SKM-1 treated with dmso at 0.1 percent for 144 hours (cell line): ENCODE measurements around the gene PPP3CA.
"Not testable (repeated sequence)": the region's sequence is repeated elsewhere in the genome, so short reads cannot be mapped to it uniquely, and the experiment has no call there.

ENCODE experiments used
- DNase-seq: peaks from one replicate; lab custom pipeline; 2025; ENCODE audit not compliant: unreplicated experiment; lab: John Stamatoyannopoulos, UW

PPP3CA gene

DNA sequence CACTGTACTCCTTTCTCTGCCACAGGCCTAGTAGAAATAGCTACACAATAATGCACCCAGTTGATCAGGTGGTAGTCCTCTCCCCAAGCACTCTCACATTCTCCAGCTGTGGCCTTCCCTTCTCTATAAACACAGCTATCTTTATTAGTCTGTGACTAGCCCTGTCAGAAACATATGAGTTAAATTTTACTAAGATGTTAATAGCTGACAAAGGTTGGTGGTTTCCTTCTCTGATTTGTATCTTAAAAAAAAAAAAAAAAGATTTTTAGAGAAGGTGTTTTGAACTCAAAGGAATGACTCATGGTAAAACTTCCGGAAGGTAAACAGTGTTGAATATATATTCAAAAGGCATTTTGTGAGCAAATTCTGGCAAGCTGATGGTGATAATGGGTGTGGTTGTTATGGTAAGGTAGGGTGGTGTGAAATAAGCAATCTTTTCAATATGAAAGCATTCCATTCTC, 327.4 kb downstream of the PPP3CA start:
- DNase-seq, result peak; percentile 9

DNA sequence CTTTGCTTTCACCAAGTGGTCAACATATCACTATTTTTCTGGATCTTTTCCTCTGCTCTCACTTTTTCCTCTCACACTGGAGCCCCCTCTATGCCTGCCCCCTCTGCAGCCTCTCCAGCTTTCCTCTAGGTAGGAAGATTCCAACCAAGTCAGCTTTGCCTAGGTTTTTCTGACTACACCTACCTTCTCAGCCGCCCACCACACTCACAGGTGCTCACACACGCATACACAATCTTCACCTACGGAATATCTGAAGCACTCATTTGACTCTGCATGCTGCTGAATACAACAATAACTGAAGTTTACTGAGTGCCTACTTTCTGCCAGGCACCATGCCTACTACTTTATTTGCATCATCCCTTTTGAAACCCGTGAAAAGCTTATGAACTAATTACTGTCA, 328.0 kb downstream of the PPP3CA start:
- no peak for DNase-seq

DNA sequence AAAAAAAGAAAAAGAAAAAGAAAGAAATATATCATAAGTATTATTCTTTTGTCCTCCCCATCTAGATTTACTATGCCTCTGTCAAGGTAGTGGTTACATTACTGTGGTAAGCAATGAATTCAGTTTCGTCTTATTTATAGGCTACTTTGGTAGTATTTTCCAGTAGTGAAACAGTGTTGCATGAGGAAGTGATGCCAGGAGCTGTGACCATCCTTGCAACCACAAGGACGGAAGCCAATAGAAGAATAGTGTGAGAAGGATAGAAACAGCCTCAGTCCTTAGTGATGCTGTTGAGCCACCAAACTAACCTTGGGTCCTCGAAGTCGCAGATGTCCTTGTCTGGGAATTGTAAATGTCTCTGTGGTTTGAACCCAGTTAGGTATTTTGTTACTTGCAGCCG, 328.5 kb downstream of the PPP3CA start:
- peak; percentile 19 for DNase-seq

DNA sequence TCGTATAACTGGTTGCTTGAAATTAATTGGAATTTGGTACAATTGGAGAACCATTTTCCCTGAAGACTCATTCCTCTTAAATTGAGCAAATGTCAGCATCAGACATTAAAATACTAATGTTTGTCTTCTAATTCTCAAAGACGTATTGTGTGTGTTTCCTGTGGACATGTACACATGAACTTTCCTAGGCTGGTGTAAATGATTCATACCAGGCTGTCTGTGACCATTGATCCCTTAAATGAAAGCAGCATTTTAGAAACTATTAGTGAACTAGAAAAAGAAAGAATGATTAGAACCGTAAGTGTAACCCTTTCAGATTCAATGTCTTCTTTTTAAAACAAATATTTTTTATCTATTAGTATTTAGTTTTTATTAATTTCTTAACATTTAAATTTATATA, 332.9 kb downstream of the PPP3CA start:
- no peak for DNase-seq

DNA sequence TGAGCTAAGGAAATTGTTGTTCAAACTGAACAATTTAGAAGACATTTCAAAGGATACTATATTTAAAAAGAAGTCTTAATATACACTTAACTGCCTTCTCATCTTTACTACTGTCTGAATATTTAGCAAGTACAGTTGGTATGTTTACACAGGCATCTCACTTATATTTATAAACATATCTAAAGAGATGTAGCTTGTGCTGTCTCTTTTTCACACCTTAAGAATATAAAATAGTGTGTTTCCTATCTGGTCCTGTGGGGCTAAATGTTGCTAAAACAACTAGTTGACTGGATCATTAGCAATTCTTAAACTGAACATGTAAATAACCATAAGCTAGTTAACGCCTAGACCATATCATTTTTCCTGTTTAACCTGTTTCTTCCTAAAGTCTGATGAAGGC, 336.3 kb downstream of the PPP3CA start:
- DNase-seq, result no peak

DNA sequence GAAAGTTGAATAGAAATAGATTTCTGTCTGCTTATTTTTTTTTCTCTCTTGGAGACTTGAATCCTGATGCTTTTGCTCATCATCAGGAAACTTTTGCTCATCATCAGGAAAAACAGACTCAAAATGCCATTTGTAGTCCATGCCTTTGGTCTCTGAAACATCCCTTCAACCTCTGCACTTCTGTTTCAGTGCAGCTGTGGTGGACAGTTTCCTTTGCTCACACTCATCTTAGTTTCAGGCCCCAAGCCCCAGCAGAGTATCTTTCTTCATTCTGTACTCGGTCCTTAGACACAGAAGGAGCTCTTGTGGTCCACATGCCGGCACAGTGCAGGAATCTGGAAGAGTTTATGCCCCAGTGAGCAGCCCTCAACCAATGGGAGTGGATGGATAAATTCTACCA, 337.9 kb downstream of the PPP3CA start:
- no peak for DNase-seq

DNA sequence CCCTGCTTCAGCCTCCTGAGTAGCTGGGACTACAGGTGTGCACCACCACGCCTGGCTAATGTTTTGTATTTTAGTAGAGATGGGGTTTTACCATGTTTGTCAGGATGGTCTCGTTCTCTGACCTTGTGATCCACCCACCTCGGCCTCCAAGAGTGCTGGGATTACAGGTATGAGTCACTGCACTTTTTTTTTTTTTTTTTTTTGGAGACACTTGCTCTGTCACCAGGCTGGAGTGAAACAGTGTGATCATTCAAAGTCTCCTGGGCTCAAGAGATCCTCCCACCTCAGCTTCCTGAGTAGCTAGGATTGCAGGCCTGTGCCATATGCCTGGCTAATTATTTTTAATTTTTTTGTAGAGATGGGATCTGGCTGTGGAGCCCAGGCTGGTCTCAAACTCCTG, 338.8 kb downstream of the PPP3CA start:
- DNase-seq, result no peak

DNA sequence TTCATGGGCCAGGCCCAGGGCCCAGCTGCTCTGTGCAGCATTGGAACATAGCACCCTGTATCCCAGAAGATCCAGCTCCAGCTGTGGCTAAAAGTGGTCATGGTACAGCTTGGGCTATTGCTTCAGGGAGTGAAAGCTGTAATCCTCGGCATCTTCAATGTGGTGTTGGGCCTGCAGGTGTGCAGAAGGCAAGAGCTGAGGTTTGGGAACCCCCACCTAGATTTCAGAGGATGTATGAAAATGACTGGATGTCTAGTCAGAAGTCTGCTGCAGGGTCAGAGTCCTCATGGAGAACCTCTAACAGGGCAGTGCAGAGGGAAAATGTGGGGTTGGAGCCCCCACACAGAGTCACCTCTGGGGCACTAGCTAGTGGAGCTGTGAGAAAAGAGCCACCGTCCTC, 341.7 kb downstream of the PPP3CA start:
- no peak for DNase-seq

DNA sequence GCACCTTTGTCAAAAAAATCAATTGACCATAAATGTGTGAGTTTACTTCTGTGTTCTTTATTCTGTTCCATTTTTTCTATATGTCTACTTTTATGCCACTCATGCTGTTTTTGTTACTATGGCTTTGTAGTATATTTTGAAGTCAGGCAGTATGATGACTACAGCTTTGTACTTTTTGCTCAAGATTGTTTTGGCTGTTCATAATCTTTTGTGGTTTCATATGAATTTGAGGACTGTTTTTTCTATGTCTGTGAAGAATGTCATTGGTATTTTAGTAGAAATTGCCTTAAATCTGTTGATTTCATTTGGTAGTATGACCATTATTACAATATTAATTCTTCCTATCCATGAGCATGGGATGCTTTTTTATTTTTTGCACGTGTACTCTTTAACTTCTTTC, 346.8 kb downstream of the PPP3CA start:
- no peak for DNase-seq

DNA sequence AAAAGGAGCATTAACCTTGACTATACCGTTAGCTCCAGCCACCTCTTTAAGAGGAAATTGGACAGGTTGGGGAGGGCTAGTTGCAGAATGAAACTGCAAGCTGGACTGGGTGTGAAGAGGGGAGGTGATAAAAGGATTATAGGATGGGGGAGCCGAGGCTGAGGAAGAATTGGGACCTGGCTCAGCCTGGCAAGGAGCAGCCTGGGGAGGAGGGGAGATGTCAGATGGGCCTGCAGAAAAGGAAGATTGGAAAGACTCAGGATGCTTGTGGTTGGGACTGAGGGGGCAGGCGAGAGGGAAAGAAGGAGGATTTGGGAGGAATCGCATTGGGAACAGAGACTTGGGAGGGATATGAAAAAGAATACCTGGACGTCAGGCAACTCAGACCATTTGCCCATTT, 351.7 kb downstream of the PPP3CA start:
- DNase-seq, result no peak

DNA sequence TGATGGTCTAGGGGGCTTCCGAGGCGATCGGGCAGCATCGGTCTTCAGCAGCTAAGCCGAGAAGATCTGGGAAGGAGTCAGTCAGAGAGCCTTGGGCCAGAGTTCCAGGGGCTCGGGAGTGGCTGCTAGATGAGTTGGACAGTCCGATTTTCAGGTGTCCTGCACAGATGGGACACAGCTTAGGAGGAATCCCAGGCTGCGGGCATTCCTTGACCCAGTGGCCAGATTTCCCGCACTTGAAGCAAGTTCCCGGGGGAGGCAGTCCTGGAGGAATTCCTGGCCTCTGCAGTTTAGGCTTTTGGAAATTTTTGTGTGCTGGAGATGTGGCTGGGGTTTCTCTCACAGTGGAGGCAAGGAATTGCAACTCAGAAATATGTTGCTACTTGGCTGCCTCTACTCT, 352.3 kb downstream of the PPP3CA start:
- DNase-seq, result not testable (repeated sequence)

DNA sequence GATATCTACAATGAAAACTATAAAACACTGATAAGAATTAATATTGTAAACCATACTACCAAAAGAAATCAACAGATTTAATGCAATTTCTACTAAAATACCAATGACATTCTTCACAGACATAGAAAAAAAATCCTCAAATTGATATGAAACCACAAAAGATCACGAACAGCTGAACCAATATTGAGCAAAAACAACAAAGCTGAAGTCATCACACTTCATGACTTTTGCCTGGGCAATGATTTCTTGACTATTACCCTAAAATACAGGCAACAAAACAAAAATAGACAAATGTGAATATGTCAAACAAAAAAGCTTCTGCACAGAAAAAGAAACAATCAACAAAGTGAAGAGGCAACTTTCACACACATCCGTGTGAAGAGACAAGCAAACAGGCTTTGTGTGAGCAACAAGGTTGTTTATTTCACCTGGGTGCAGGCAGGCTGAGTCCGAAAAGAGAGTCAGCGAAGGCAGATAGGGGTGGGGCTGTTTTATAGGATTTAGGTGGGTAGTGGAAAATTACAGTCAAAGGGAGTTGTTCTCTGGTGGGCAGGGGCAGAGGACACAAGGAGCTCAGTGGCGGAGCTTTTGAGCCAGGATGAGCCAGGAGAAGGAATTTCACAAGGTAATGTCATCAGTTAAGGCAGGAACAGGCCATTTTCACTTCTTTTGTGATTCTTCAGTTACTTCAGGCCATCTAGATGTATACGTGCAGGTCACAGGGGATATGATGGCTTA, 355.8 kb downstream of the PPP3CA start:
- not testable (repeated sequence) for DNase-seq

DNA sequence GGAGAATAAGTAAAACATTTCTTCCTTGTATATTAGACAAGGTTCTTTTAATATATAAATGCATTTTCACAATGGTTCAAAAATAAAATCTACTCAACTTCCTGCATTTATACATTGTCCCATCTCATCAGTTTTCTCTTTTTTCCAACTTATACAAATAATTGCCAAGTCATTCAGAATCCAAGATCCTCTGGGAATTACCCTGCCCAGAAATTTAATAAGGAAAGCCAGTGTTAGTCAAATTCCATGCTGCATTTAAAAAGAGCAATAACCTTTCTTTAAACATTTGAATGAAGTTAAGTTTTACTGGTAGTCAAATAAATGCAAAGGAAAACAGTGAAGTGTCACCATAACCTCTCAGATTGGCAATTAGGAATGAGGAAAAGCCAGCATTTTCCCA, 357.9 kb downstream of the PPP3CA start:
- no peak for DNase-seq

DNA sequence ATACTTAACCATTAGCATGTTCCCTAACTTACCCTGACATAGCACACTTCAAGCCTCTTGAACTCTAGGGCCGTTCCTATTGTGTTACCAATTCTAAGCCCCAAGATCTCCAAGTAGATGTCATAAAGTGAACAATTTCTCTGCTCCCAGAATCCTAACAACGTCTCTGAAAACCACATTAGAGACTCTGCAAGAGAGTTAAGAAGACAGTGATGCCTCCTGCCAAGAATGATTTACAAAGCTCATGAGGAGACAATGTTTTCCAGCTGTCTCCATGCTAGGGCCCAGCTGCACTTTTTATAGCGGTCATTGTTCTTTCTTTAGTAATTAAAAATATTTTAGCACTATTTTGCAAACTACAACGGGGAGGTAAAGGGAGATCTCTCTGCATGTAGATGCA, 358.4 kb downstream of the PPP3CA start:
- no peak for DNase-seq

DNA sequence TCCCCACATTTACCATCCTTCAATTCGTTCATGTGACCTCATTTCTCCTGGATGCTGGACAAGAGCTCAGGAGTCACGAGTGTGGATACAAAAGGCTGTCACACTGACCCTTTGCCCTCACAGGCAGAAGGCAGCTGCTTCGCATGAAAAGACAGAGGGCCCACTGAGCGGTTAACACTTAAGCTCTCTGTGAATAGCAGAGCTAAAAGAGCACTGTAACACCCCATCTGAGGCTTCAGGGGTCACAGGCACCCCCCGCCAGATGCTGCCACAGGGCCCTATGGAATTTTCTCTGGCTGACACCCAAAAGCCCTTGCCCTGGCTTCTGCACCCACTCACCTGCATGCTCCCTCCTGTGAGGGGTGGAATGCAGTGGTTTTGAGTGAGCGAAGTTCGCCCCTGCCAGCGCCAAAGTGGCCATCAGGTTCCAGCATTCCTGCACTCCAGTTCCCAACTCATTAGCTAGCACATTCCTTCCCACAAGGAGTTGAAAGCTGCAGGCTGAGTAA, 360.9 kb downstream of the PPP3CA start:
- no peak for DNase-seq

DNA sequence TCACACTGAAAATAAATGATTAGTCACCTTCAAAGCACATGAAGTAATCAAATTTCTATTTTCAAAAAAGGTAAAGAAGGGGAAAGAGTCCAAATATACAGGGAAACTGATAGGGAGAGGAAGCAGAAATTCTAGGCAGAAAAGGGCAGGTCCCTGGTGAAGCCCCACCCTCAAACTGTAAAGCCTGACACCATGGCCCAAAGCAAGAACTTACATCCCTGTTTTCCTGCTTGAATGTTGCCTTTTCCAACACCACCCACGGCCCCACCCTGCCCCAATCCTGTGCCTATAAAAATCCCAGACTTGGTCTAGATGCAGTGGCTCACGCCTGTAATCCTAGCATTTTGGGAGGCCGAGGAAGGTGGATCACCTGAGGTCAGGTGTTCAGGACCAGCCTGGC, 361.8 kb downstream of the PPP3CA start:
- DNase-seq, result no peak

DNA sequence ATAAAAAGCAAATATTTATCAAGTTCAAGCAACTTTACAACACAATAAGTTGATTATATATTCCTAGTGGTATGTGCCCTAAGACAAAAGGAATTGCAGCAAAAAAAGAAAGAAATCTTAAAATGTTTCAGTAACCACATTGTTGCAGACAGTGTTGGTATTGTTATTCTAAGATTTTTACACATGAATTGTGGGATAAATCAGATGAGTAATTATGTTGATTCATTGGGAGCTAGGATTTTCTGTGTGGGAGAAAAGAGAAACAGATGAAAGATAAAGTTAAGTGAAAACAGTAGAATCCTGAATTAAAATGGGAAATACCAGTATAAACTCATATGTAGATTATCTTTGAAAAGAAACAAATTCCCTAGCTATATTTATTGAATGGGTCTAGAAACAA, 362.4 kb downstream of the PPP3CA start:
- no peak for DNase-seq

DNA sequence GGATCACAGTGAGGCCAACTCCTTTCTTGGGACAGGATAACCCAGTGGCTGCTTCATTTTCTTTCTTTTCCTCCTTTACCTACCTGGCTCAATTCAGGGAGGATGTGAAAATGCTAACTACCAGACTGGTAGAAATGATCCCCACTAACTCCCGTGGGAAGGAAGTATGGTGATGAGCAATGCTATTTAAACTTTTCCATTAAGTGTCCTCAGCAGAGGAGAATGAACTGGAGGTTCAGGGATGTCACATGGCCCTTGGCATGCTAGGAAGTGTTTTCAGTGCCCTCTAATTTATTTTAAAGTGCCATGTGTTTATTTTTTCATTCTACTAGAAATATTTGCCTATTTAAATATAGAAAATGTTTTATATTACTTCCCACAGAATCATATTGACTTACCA, 363.9 kb downstream of the PPP3CA start:
- DNase-seq, result no peak

DNA sequence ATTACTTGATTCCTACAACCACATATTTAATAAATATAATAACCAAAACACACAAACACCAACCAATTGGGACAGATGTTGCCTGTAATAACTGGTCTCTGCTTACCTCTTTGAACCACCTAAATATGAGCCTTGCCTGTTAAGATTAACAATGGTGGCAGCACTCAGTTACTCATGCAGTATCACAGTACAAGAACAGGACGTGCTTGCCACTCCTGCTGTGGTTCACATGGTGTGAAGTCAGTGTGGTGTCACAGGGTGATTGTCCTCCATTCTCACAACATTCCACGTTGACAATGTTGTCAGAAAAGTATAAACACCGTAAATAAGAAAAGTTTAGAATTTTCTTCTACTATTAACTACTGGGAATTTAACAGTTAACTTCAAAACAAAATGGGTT, 365.0 kb downstream of the PPP3CA start:
- no peak for DNase-seq

DNA sequence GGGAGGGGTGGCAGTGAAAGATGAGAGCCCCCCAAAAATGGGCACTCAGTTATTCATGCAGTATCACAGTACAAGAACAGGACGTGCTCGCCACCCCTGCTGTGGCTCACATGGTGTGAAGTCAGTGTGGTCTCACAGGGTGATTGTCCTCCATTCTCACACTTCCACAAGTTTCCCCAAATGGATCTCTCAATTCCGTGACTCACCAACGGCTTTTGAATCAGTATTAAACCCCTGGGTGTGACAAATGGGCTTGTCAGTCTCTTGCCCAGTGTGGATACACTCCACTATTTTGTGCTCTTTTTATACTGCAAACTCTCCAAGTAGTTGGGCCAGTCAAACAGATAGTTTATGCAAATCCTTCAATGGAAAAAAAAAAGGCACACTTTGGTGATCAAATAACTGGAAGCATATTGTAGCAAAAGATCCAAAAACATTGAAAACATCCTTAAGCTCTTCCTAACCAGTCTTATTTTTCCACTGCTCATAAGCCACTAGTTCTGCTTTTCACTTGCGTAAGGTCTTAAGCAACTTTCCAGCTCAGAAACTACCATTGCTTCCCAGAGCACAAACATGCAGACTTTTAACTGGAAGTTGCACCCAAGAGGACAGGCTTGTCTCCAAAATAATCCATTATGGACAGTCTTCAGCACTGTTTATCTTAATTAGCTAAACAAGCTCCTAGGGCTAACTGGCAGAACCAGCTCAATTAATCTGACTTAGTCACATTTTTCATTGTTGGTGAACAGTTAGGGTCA, 365.7 kb downstream of the PPP3CA start:
- DNase-seq, result peak; percentile 91

DNA sequence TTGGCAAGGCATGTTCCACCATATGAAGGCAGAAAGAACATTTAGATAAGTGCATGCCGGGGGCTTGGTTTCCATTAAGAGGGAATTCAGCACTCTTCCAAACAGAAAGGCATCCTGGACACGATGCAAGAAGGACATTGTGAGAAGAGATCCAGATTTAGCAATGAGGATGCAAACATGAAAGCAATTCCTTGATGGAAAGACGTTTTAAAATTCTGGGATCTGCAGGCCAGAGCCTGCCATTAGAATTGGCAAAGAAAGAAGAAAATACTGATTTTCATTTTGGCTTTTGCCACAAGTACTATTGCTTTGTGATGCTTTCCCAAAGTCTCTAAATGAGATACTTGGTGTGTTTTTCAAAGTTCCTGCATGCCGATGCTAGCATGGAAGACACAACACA, 367.6 kb downstream of the PPP3CA start:
- no peak for DNase-seq

DNA sequence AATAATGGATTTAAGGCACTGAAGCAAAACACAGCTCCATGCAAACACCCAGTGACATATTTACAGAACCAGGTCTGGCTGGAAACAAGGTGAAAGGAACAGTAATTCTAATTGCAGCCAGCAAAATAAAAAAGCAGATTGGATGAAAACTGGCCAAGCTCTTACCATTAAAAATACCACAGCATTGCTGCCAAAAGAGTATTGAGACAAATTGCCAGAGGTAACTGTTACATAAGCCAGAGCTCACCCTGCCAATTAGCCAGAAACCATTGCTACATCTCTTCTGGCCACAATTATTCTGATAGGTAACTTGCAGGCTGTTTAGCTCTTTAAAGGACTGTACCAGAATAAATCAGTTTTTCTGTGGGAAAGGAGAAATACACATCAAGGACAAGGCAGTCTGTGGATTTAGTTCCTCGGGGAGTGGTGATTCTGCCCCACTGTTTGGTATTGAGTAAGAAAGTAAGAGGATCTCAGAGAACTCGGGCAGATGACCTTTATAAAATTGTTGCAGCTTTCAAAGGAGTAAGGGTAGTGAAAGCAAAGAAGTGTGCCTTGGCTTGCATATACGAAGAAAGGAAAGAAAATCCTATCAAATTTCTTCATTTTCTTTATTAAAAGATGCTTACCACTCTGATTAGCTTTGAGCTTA, 369.5 kb downstream of the PPP3CA start:
- peak; percentile 45 for DNase-seq
